Right lobe of liver (tissue), 4 donors: Measurements from ENCODE around the gene E2F8.

Source experiments
- POLR2A ChIP-seq: fragments of 450-650 bp; IDR thresholded peaks from one replicate; pipeline ENCODE4 v1.6.1; 2017; ENCODE audit warnings: antibody characterized with exemption, mild to moderate bottlenecking
- TF ChIP-seq, protein P1 (sequence below), 4 donors: fragments of 200-600 bp in 3 of 4; fragments of 450-650 bp in 1 of 4; IDR thresholded peaks; one replicate each; pipeline versions ENCODE4 v1.5.1 to v1.8.0; 2016 to 2022; ENCODE audit warnings: antibody characterized with exemption in 4 of 4, mild to moderate bottlenecking in 2 of 4
- donor health status: DM: no; HTN: no; CAD: no.
- donor health status: DM: no; HTN: no; CAD: no.
- donor health status: DM: no; HTN: yes; CAD: no.

DNA sequence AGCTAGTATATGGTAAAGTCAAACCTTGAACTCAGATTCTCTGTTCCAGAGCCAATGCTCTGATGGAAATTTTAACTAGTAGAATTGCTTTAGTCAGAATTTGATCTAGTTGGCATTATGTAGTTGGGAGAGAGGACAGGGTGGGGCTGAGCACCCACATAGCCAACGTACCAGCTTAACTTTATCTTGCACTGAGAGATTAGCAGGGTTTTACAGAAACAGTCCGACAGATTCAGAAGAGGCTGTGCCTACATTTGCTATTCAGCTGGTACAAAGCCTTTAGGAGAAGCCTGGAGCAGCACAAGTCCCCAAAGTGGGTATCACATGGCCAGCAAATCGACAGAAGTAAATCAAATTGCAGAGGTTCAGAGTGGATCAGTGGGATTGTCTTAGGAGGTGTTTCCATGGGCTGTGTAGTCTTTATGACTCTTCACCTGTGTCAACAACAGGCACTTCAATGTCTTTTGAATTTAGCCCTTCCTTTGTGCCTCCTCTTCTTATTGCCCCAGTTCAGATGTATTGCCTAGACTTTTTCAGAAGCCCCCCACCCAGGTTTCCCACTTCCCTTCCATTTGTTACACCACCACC is 31.7 kb downstream of the E2F8 start:
- TF ChIP-seq, protein P1, sequence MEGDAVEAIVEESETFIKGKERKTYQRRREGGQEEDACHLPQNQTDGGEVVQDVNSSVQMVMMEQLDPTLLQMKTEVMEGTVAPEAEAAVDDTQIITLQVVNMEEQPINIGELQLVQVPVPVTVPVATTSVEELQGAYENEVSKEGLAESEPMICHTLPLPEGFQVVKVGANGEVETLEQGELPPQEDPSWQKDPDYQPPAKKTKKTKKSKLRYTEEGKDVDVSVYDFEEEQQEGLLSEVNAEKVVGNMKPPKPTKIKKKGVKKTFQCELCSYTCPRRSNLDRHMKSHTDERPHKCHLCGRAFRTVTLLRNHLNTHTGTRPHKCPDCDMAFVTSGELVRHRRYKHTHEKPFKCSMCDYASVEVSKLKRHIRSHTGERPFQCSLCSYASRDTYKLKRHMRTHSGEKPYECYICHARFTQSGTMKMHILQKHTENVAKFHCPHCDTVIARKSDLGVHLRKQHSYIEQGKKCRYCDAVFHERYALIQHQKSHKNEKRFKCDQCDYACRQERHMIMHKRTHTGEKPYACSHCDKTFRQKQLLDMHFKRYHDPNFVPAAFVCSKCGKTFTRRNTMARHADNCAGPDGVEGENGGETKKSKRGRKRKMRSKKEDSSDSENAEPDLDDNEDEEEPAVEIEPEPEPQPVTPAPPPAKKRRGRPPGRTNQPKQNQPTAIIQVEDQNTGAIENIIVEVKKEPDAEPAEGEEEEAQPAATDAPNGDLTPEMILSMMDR (IDR thresholded peaks at IDR 0.05): no peak
- no peak for TF ChIP-seq POLR2A
